Neural progenitor cell (in vitro differentiated cells): ENCODE data around the gene DGKD. TPM values are rescaled to one million over a fixed set of nuclear protein-coding genes. Genes with fewer than 3 reads are reported as not detected.

Experiments
- DNase-seq: peaks from one replicate; pipeline ENCODE4 v3.0.0-alpha.2; 2016; ENCODE audit warnings: low spot score
- H2AFZ ChIP-seq: fragments of 200-600 bp; sonication (generic); replicated peaks from 2 replicates; pipeline ENCODE4 v1.6.1; 2016; ENCODE audit warnings: antibody characterized with exemption
- H3F3A ChIP-seq: fragments of 200-600 bp; sonication (generic); 2 replicates; pipeline ENCODE4 v1.6.1; 2016; ENCODE audit warnings: antibody characterized with exemption, low read depth
- H3K27ac ChIP-seq: fragments of 200-600 bp; sonication (generic); 2 replicates; pipeline ENCODE4 v1.5.1; 2016; ENCODE audit warnings: mild to moderate bottlenecking
- H3K27me3 ChIP-seq: fragments of 200-600 bp; sonication (generic); 2 replicates; pipeline ENCODE4 v1.6.1; 2016; ENCODE audit warnings: mild to moderate bottlenecking, moderate library complexity
- H3K36me3 ChIP-seq: fragments of 200-600 bp; sonication (generic); 2 replicates; pipeline ENCODE4 v1.5.1; 2016
- H3K4me1 ChIP-seq: fragments of 200-600 bp; sonication (generic); 2 replicates; pipeline ENCODE4 v1.6.1; 2016; ENCODE audit warnings: mixed run types
- H3K4me2 ChIP-seq: fragments of 200-600 bp; sonication (generic); 2 replicates; pipeline ENCODE4 v1.6.1; 2016
- H3K4me3 ChIP-seq: fragments of 200-600 bp; sonication (generic); 2 replicates; pipeline ENCODE4 v1.5.1; 2016
- H3K79me2 ChIP-seq: fragments of 200-600 bp; sonication (generic); 2 replicates; pipeline ENCODE4 v1.6.1; 2016; ENCODE audit warnings: low read depth
- H3K9ac ChIP-seq: fragments of 200-600 bp; sonication (generic); 2 replicates; pipeline ENCODE4 v1.6.1; 2016
- H3K9me3 ChIP-seq: fragments of 200-600 bp; sonication (generic); 2 replicates; pipeline ENCODE4 v1.5.1; 2016; ENCODE audit warnings: low read depth
- H4K20me1 ChIP-seq: fragments of 200-600 bp; sonication (generic); 2 replicates; pipeline ENCODE4 v1.6.1; 2016; ENCODE audit warnings: low read depth
- H3K27ac Mint-ChIP-seq: 3 replicates; pipeline ENCODE4 v1.8.0; 2021; ENCODE audit warnings: mixed read lengths
- H3K27me3 Mint-ChIP-seq: 2 replicates; pipeline ENCODE4 v1.8.0; 2022; ENCODE audit warnings: low read depth, mild to moderate bottlenecking, inconsistent platforms, moderate library complexity, mixed read lengths; ENCODE audit not compliant: insufficient read depth
- H3K36me3 Mint-ChIP-seq: 3 replicates; pipeline ENCODE4 v1.8.0; 2021; ENCODE audit warnings: mixed read lengths
- H3K4me1 Mint-ChIP-seq: 3 replicates; pipeline ENCODE4 v1.8.0; 2021; ENCODE audit warnings: mixed read lengths
- H3K4me3 Mint-ChIP-seq: 3 replicates; pipeline ENCODE4 v1.8.0; 2021; ENCODE audit warnings: mild to moderate bottlenecking, moderate library complexity, mixed read lengths
- H3K9me3 Mint-ChIP-seq: 3 replicates; pipeline ENCODE4 v1.8.0; 2020; ENCODE audit warnings: mixed read lengths
- CTCF ChIP-seq: fragments of 200-600 bp; sonication (generic); IDR thresholded peaks from 2 replicates; pipeline ENCODE4 v1.5.1; 2017; ENCODE audit warnings: antibody characterized with exemption, mild to moderate bottlenecking
- EZH2 ChIP-seq: fragments of 200-600 bp; sonication (generic); IDR thresholded peaks from 2 replicates; pipeline ENCODE4 v1.6.1; 2017; ENCODE audit warnings: antibody characterized with exemption, mild to moderate bottlenecking, moderate library complexity
- EZH2phosphoT487 ChIP-seq: fragments of 200-600 bp; sonication (generic); IDR thresholded peaks from 2 replicates; pipeline ENCODE4 v1.6.1; 2017; ENCODE audit warnings: antibody characterized with exemption
- total RNA-seq: library from RNA; depleted of rRNA; stranded (reverse); fragments of >200 nt; gene quantifications from 2 replicates; pipeline ENCODE4 v1.2.3, GENCODE V29; 2015; ENCODE audit warnings: low replicate concordance

The DGKD gene
- total RNA-seq, 1 donor from 2014 or later, result 10.9 TPM

DNA sequence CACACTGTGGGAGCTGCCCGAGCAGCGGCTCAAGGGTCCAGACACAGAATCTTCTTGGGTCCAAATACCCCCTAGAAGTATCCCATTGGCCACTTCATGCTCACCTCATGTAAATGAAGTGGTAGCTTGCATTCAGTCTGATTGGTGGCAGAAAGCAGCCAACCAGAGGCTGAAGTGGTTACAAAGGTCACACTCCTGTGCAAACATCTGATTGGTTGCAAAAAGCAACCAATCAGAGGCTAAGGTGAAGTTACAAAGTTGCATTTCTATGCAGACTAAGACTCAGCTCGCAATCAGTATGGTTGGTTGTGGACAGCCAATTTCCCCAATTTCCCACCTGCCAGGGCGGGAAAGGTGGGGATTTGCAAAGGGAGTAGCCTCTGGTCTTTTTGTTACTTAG is 94.3 kb downstream of the DGKD start:
- H3K27me3 Mint-ChIP-seq, result peaks cover 10% of the 10 kb centered on the region
- Histone ChIP-seq H4K20me1 (no peaks in the 10 kb centered on the region), H2AFZ (no peak overlapping the region), H3K36me3 (no peaks in the 10 kb centered on the region), H3K27me3 (no peaks in the 10 kb centered on the region), H3K27ac (no peak overlapping the region), H3K79me2 (no peaks in the 10 kb centered on the region), H3K4me1 (peaks cover 4% of the 10 kb centered on the region), H3K9ac (no peak overlapping the region), H3K4me3 (no peak overlapping the region), H3K4me2 (no peak overlapping the region), H3K9me3 (no peaks in the 10 kb centered on the region), H3F3A (no peaks in the 10 kb centered on the region)
- TF ChIP-seq EZH2 (no peak), EZH2phosphoT487 (no peak), CTCF (no peak)
- no peak for DNase-seq
- no peak overlapping the region for H3K27ac Mint-ChIP-seq
- no peaks in the 10 kb centered on the region for H3K9me3 Mint-ChIP-seq
- no peak overlapping the region for H3K4me3 Mint-ChIP-seq
- peaks cover 26% of the 10 kb centered on the region for H3K36me3 Mint-ChIP-seq
- H3K4me1 Mint-ChIP-seq, result peaks cover 12% of the 10 kb centered on the region

GRCh38 chr2:233449081-233449901 is 95.0 kb downstream of the DGKD start:
- peak; percentile 79 for DNase-seq
- Mint-ChIP-seq H3K9me3 (no peaks in the 10 kb centered on the region), H3K4me3 (no peak overlapping the region), H3K27me3 (peaks cover 7% of the 10 kb centered on the region), H3K27ac (no peak overlapping the region), H3K4me1 (peaks cover 12% of the 10 kb centered on the region), H3K36me3 (peaks cover 26% of the 10 kb centered on the region)
- Histone ChIP-seq H3F3A (no peaks in the 10 kb centered on the region), H3K79me2 (no peaks in the 10 kb centered on the region), H3K27ac (no peak overlapping the region), H3K27me3 (no peaks in the 10 kb centered on the region), H3K9ac (no peak overlapping the region), H2AFZ (no peak overlapping the region), H3K4me1 (peaks cover 4% of the 10 kb centered on the region), H4K20me1 (no peaks in the 10 kb centered on the region), H3K4me2 (no peak overlapping the region), H3K36me3 (no peaks in the 10 kb centered on the region), H3K4me3 (no peak overlapping the region), H3K9me3 (no peaks in the 10 kb centered on the region)
- TF ChIP-seq EZH2phosphoT487, result no peak
- TF ChIP-seq CTCF, result peak; percentile 81
- no peak for TF ChIP-seq EZH2

DNA sequence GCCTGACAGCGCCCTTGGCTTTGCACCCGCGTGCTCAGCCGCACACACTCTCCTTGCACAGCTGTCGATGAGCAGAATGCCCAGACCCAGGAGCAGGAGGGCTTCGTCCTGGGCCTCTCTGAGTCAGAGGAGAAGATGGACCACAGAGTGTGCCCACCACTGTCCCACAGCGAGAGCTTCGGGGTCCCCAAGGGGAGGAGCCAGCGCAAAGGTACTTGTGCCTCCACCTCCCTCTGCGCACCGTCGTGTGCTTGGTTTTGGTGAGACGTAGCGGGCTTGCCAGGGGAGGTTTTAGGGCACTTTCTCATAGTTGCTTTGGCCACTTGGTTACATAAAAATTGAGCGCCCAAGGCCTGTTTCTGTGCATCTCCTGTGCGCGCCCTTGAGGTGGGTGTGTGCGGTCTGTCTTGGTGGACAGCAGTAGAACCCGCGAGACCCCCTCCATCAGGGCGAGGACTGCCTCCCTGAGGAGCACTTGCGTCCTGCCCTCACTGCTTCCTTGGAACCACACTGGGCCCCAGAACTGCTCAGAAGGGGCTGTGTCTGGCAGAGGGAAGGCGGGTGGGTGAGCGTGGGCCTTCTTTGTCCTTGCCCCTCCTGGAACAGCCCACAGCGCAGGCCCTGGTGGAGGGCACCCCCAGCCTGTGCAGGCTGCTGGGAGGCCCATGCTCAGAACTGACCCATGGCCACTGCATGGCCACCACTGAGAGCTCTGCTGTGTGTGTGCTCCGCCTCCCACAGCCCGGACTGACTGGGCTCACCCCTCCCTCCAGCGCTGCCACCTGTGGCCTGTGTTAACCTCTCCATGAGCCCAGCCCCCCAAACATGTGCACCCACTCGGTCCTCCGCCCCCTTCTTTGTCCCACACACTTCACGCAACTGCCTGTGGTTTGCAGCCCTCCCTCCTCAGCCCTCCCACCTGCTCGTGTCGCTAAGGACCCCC is 95.9 kb downstream of the DGKD start:
- Histone ChIP-seq H3K9ac (no peak overlapping the region), H3F3A (no peaks in the 10 kb centered on the region), H3K9me3 (no peaks in the 10 kb centered on the region), H4K20me1 (no peaks in the 10 kb centered on the region), H3K4me3 (no peak overlapping the region), H2AFZ (no peak overlapping the region), H3K36me3 (no peaks in the 10 kb centered on the region), H3K27ac (no peak overlapping the region), H3K79me2 (no peaks in the 10 kb centered on the region), H3K4me2 (no peak overlapping the region), H3K27me3 (no peaks in the 10 kb centered on the region), H3K4me1 (peaks cover 4% of the 10 kb centered on the region)
- no peak for TF ChIP-seq EZH2phosphoT487
- no peak for TF ChIP-seq CTCF
- no peak for TF ChIP-seq EZH2
- H3K27me3 Mint-ChIP-seq, result peaks cover 7% of the 10 kb centered on the region
- no peaks in the 10 kb centered on the region for H3K9me3 Mint-ChIP-seq
- H3K36me3 Mint-ChIP-seq, result peaks cover 27% of the 10 kb centered on the region
- peaks cover 12% of the 10 kb centered on the region for H3K4me1 Mint-ChIP-seq
- peak; percentile 25 for DNase-seq
- H3K27ac Mint-ChIP-seq, result no peak overlapping the region
- H3K4me3 Mint-ChIP-seq, result no peak overlapping the region
